HEK293 (cell line): ENCODE data around the gene SNAP23.

ENCODE experiments used
- KLF16 ChIP-seq: fragments of 450-650 bp; formaldehyde crosslinking; IDR thresholded peaks from 2 replicates; pipeline ENCODE4 v1.5.1; 2017; ENCODE audit warnings: missing biosample characterization, missing genetic modification characterization
- PRDM1 ChIP-seq: fragments of 450-650 bp; formaldehyde crosslinking; IDR thresholded peaks from 2 replicates; pipeline ENCODE4; 2016; ENCODE audit warnings: missing biosample characterization, missing genetic modification characterization
- YY1 ChIP-seq: fragments of 450-650 bp; formaldehyde crosslinking; IDR thresholded peaks from 2 replicates; pipeline ENCODE4 v1.5.1; 2018; ENCODE audit warnings: missing biosample characterization, missing genetic modification characterization
- ZBTB7A ChIP-seq: fragments of 450-650 bp; formaldehyde crosslinking; IDR thresholded peaks from 2 replicates; pipeline ENCODE4 v1.5.1; 2016; ENCODE audit warnings: low read depth, missing biosample characterization, missing genetic modification characterization
- ZNF10 ChIP-seq: fragments of 450-650 bp; formaldehyde crosslinking; IDR thresholded peaks from 2 replicates; pipeline ENCODE4 v1.5.1; 2017; ENCODE audit warnings: missing biosample characterization, missing genetic modification characterization
- ZNF169 ChIP-seq: fragments of 450-650 bp; formaldehyde crosslinking; IDR thresholded peaks from 2 replicates; pipeline ENCODE4 v1.5.1; 2016; ENCODE audit warnings: missing biosample characterization, missing genetic modification characterization
- ZNF350 ChIP-seq: fragments of 450-650 bp; formaldehyde crosslinking; IDR thresholded peaks from 2 replicates; pipeline ENCODE4 v1.5.0; 2017; ENCODE audit warnings: missing biosample characterization, mild to moderate bottlenecking, missing genetic modification characterization
- TF ChIP-seq, protein P1 (sequence below): fragments of 450-650 bp; formaldehyde crosslinking; IDR thresholded peaks from 2 replicates; pipeline ENCODE4 v1.5.1; 2016; ENCODE audit warnings: missing biosample characterization, missing genetic modification characterization
- TF ChIP-seq, protein P2 (sequence below): fragments of 450-650 bp; formaldehyde crosslinking; IDR thresholded peaks from 2 replicates; pipeline ENCODE4 v1.5.1; 2016; ENCODE audit warnings: missing biosample characterization, missing genetic modification characterization
- TF ChIP-seq, protein P3 (sequence below): fragments of 450-650 bp; formaldehyde crosslinking; IDR thresholded peaks from 2 replicates; pipeline ENCODE4 v1.5.1; 2016; ENCODE audit warnings: missing biosample characterization, missing genetic modification characterization, low read depth
- TF ChIP-seq, protein P4 (sequence below): fragments of 450-650 bp; formaldehyde crosslinking; IDR thresholded peaks from 2 replicates; pipeline ENCODE4 v1.5.1; 2016; ENCODE audit warnings: missing biosample characterization, missing genetic modification characterization

DNA sequence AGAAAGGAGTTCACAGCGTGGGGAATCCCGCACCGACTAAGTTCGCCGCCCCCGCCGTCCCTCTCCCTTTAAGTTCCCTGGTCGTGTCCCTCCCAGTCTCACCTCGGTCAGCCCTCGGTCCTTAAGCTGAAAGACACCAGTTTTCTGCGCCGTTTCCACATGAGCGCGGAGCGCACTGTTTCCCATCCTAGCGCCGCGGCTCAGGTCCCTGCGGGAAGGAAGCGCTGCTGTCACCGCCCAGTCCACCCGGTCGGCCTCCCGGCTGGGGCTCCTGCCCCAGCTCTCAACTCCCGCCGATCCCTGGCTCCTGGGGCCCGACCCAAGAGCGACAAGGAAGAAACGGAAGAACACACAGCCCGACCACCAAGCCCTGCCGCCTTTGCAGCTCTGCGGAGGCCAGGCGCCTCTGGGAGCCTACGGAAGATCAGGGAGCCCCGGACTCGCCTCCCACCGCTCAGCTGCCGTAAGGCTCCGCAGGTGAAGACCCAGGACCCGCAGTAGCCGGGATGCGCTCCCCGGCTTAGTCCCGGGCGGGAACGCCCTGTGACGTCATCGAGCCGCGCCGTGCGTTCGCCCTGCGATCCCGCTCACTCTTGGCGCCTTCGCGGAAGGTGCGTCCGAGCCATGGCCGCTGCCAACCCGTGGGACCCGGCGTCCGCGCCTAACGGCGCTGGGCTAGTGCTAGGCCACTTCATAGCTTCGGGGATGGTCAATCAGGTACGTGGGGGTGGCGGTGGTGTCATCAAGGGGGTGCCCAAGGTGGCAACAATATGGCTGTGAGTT is 53.0 kb downstream of the SNAP23 start, which contains the start of the genes HAUS2 and LRRC57:
- TF ChIP-seq, protein P1, sequence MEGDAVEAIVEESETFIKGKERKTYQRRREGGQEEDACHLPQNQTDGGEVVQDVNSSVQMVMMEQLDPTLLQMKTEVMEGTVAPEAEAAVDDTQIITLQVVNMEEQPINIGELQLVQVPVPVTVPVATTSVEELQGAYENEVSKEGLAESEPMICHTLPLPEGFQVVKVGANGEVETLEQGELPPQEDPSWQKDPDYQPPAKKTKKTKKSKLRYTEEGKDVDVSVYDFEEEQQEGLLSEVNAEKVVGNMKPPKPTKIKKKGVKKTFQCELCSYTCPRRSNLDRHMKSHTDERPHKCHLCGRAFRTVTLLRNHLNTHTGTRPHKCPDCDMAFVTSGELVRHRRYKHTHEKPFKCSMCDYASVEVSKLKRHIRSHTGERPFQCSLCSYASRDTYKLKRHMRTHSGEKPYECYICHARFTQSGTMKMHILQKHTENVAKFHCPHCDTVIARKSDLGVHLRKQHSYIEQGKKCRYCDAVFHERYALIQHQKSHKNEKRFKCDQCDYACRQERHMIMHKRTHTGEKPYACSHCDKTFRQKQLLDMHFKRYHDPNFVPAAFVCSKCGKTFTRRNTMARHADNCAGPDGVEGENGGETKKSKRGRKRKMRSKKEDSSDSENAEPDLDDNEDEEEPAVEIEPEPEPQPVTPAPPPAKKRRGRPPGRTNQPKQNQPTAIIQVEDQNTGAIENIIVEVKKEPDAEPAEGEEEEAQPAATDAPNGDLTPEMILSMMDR (tag by site-specific recombination), result 0 out of 2 replicates have a peak, but pooled peaks have one; percentile 11
- TF ChIP-seq, protein P2, sequence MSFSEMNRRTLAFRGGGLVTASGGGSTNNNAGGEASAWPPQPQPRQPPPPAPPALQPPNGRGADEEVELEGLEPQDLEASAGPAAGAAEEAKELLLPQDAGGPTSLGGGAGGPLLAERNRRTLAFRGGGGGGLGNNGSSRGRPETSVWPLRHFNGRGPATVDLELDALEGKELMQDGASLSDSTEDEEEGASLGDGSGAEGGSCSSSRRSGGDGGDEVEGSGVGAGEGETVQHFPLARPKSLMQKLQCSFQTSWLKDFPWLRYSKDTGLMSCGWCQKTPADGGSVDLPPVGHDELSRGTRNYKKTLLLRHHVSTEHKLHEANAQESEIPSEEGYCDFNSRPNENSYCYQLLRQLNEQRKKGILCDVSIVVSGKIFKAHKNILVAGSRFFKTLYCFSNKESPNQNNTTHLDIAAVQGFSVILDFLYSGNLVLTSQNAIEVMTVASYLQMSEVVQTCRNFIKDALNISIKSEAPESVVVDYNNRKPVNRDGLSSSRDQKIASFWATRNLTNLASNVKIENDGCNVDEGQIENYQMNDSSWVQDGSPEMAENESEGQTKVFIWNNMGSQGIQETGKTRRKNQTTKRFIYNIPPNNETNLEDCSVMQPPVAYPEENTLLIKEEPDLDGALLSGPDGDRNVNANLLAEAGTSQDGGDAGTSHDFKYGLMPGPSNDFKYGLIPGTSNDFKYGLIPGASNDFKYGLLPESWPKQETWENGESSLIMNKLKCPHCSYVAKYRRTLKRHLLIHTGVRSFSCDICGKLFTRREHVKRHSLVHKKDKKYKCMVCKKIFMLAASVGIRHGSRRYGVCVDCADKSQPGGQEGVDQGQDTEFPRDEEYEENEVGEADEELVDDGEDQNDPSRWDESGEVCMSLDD (tag by site-specific recombination), result peak; percentile 63
- no peak for TF ChIP-seq PRDM1 (tag by site-specific recombination)
- no peak; the same call in 1 of the 2 replicates for TF ChIP-seq ZNF10 (tag by site-specific recombination)
- peak; percentile 78 for TF ChIP-seq YY1 (tag by site-specific recombination)
- peak; percentile 61; the same call in 1 of the 2 replicates for TF ChIP-seq KLF16 (tag by site-specific recombination)
- TF ChIP-seq, protein P3, sequence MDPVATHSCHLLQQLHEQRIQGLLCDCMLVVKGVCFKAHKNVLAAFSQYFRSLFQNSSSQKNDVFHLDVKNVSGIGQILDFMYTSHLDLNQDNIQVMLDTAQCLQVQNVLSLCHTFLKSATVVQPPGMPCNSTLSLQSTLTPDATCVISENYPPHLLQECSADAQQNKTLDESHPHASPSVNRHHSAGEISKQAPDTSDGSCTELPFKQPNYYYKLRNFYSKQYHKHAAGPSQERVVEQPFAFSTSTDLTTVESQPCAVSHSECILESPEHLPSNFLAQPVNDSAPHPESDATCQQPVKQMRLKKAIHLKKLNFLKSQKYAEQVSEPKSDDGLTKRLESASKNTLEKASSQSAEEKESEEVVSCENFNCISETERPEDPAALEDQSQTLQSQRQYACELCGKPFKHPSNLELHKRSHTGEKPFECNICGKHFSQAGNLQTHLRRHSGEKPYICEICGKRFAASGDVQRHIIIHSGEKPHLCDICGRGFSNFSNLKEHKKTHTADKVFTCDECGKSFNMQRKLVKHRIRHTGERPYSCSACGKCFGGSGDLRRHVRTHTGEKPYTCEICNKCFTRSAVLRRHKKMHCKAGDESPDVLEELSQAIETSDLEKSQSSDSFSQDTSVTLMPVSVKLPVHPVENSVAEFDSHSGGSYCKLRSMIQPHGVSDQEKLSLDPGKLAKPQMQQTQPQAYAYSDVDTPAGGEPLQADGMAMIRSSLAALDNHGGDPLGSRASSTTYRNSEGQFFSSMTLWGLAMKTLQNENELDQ (tag by site-specific recombination), result no peak
- no peak; the same call in 1 of the 2 replicates for TF ChIP-seq ZBTB7A (tag by site-specific recombination)
- TF ChIP-seq, protein P4, sequence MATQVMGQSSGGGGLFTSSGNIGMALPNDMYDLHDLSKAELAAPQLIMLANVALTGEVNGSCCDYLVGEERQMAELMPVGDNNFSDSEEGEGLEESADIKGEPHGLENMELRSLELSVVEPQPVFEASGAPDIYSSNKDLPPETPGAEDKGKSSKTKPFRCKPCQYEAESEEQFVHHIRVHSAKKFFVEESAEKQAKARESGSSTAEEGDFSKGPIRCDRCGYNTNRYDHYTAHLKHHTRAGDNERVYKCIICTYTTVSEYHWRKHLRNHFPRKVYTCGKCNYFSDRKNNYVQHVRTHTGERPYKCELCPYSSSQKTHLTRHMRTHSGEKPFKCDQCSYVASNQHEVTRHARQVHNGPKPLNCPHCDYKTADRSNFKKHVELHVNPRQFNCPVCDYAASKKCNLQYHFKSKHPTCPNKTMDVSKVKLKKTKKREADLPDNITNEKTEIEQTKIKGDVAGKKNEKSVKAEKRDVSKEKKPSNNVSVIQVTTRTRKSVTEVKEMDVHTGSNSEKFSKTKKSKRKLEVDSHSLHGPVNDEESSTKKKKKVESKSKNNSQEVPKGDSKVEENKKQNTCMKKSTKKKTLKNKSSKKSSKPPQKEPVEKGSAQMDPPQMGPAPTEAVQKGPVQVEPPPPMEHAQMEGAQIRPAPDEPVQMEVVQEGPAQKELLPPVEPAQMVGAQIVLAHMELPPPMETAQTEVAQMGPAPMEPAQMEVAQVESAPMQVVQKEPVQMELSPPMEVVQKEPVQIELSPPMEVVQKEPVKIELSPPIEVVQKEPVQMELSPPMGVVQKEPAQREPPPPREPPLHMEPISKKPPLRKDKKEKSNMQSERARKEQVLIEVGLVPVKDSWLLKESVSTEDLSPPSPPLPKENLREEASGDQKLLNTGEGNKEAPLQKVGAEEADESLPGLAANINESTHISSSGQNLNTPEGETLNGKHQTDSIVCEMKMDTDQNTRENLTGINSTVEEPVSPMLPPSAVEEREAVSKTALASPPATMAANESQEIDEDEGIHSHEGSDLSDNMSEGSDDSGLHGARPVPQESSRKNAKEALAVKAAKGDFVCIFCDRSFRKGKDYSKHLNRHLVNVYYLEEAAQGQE (tag by site-specific recombination), result no peak
- TF ChIP-seq ZNF169 (tag by site-specific recombination), result no peak
- TF ChIP-seq ZNF350 (tag by site-specific recombination), result no peak
